Fibroblast of skin of scalp (primary cell): ENCODE data around the gene TBX5.
"Not testable (repeated sequence)": the region's sequence is repeated elsewhere in the genome, so short reads cannot be mapped to it uniquely, and the experiment has no call there.

Experiments used
- DNase-seq: peaks from one replicate; pipeline ENCODE4 v3.0.0-alpha.2; 2013

TBX5 gene

GRCh38 chr12:114371250-114371649 is 34.7 kb downstream of the TBX5 start:
- no peak for DNase-seq

- DNase-seq: no peak
Measured at GRCh38 chr12:114368685-114369452, 37.1 kb downstream of the TBX5 start.

DNA sequence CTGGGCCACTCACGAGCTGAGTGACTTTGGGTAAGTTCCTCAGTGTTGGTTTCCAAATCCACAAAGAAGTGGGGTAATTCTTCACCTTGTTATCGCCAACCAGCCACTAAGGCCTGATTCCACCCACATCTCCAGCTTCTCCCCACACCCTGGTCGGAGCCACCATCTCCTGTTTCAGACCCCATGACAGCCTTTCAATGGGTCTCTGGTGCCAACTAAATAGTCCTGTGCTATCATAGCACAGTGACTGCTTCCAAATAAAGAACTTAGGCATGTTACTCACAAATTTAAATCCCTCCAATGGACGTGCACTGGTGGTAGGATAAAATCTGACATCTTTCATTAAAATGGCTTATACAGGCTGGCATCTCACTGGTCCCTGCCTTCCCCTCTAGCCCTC is 44.0 kb downstream of the TBX5 start:
- no peak for DNase-seq

DNA sequence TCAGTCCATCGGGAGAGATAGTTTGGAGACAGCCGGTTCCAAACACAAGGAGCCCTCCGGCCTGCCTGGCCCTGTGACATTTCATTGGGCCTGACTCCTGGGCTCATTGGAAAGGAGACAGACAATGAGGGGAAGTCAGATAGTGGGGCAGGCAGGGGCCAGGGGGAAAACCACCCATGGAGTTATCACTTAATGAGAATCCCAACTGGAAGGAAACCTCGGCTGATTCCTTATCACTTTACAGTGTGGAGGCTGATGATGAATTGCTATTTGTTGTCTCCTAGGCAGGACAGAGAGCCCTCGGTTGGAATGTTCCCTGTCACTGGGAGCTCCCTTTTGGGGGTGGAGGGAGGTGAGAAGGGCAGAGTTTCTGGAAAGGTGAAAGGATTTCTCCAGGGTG is 44.4 kb downstream of the TBX5 start:
- DNase-seq: no peak

DNA sequence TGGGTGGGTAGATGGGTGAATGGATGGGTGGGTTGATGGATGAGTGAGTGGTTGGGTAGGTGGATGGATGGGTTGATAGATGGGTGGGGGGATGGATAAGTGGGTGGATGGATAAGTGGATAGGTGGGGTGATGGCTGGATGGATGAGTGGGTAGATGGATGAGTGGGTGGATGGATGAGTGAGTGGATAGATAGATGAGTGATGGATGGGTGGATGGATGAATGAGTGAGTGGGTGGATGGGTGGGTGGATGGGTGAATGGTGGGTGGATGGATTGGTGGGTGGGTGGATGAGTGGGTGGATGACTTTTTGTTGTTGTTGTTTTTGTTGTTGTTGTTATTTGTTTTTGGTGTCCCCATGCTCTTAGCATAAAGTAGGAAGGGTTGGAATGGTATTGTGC is 45.5 kb downstream of the TBX5 start:
- no peak for DNase-seq

DNA sequence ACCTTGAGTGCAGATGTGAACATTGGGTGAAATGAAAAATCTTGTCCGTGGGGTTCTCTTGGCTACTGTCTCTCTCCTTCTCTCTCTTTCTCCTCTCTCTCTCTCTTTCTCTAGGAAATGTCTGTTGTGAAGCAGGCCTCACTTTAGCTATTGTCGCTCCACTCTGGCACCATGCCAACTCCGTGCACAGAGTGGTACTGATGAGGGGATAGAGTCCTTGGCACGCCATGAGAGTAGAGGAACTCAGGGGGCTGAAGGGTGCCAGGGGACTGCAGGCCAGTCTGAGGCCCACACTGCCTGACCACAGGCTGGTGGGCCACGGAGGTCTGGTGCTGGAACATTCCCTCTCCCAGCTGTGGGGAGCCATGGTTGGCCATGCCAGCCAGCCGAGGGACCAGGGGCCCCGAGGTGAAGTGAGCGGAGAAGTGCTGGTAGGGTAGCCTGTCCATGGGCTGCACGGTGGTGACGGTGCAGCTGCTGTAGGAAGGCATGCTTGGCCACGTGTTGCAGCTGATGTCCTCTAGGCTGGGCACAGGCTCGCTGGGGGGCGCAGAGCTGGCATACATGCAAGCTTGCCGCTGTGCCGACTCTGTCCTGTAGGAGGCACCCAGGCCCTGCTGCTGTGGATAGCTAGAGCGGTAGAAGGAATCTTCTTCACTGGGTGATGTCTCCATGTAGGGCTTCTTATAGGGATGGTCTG is 50.4 kb downstream of the TBX5 start:
- DNase-seq: no peak

DNA sequence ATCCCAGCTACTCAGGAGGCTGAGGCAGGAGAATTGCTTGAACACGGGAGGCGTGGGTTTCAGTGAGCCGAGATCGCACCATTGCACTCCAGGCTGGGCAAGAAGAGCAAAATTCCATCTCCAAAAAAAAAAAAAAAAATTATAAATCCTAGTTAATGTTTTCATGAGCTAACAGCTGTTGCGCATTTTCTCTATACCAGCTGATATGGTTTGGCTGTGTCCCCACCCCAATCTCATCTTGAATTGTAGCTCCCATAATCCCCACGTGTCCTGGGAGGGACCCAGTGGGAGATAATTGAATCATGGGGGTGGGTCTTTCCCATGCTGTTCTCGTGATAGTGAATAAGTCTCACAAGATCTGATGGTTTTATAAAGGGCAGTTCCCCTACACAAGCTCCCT is 56.7 kb downstream of the TBX5 start:
- not testable (repeated sequence) for DNase-seq

GRCh38 chr12:114347861-114348260 is 58.1 kb downstream of the TBX5 start:
- no peak for DNase-seq

- no peak for DNase-seq
Measured at GRCh38 chr12:114344831-114345230, 61.1 kb downstream of the TBX5 start.

GRCh38 chr12:114344303-114344663 is 61.7 kb downstream of the TBX5 start:
- no peak for DNase-seq

DNA sequence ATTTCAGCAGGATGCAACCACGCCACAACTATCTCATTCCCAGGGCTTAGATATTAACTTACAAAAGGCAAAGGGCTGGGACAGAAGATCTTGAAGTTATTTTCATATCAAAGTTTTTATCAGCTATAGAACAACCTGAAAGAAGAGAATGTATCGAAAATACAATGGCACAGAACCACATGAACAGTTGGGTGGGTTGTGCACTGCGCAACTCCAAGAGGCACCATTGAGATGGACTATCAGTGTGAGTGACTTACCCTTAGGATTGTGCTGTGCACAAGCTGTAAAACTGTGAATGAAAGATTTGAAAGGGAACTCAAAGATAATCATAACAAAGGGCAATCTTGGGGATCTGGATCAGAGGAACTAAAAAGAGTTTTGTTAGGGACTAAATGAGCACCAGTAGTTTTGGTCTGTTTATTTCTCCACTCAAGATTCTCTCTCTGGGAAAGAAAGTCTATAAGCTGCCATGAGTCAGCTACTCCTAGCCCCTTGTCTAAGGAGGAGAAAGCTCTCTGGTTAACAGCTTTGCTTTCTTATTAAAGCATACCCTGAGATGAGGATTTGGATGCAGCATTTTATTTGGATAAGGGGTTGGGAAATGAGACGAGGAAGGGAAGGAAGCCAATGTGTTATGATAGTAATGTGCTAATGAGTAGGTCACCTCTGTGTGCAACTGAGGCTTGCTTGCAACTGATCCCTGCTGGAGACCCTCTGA is 62.2 kb downstream of the TBX5 start:
- no peak for DNase-seq

- DNase-seq: no peak
Measured at GRCh38 chr12:114342656-114343055, 63.3 kb downstream of the TBX5 start.

DNA sequence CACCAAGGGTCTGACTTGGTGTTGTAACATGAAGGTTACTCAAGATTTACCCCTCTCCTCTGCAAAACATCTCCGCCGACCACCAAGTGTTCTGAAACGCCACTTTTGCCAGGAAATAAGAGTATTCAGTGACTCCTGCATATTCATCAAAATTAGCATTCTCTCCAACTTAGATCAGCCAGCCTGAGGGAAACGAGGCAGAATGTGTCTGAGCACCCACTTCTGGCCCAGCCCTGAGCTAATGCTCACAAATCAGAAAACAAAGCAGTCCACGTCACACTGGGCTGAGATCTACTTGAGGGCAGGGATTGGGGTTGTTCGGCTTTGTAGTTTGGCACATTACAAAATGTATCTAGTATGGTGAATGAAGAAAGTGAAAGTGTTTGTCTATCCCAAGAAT is 64.3 kb downstream of the TBX5 start:
- no peak for DNase-seq

GRCh38 chr12:114340231-114340630 is 65.7 kb downstream of the TBX5 start:
- no peak for DNase-seq

DNA sequence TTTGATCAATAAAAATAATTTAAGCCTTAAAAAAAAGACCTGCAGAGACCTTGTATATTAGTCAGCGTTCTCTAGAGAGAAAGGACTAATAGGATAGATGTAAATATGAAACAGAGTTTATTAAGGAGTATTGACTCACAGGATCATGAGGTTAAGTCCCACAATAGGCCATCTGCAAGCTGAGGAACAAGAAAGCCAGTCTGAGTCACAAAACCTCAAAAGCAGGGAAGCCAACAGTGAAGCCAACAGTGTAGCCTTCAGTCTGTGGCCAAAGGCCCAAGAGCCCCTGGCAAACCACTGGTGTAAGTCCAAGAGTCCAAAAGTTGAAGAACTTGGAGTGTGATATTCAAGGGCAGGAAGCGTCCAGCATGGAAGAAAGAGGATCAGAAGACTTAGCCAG is 66.3 kb downstream of the TBX5 start:
- no peak for DNase-seq

- no peak for DNase-seq
Measured at GRCh38 chr12:114335607-114336006, 70.3 kb downstream of the TBX5 start.

DNA sequence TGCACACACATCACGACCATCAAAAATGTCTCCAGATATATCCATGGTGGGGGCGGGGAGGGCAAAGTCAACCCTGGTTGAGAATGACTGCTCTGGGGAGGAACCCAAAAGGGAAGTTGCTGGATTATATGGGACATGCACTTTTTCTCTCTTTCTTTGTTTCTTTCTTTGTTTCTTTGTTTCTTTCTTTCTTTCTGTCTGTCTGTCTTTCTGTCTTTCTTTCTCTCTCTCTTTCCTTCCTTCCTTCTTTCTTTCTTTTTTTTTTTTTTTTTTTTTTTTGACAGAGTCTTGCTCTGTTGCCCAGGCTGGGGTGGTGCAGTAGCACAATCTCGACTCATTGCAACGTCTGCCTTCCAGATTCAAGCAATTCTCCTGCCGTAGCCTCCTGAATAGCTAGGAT is 71.5 kb downstream of the TBX5 start:
- no peak for DNase-seq

GRCh38 chr12:114328292-114328691 is 77.7 kb downstream of the TBX5 start:
- DNase-seq: no peak

GRCh38 chr12:114327765-114328164 is 78.2 kb downstream of the TBX5 start:
- DNase-seq: no peak

GRCh38 chr12:114321524-114321923 is 84.4 kb downstream of the TBX5 start:
- DNase-seq: no peak

- DNase-seq: no peak
Measured at GRCh38 chr12:114320968-114321367, 85.0 kb downstream of the TBX5 start.

GRCh38 chr12:114320101-114320500 is 85.8 kb downstream of the TBX5 start:
- DNase-seq: no peak

DNA sequence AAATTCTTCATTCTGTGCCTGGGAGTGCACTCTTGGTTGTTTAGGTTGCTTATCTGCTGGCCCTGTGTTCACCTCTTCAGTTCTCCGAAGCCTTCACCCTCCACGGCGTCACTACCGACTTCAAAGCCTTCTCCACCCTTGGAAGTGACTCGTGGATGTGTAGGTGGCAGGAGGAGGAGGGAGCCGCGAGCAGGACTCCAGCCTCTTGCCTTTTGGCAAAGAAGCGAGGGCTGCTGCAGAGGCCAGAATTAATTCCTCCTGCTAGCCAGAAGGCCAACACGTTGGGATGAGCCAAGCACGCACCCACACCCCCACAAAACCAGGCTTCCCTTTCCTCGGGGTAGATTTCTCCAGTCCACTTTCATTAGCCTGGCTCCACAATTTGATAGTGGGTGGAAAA is 86.5 kb downstream of the TBX5 start:
- DNase-seq: no peak

GRCh38 chr12:114318984-114319383 is 87.0 kb downstream of the TBX5 start:
- DNase-seq: no peak
